ENCODE data around the gene ADAMTS17. TPM values are rescaled to one million over a fixed set of nuclear protein-coding genes. Genes with fewer than 3 reads are reported as not detected.

ADAMTS17 gene
- total RNA-seq, 1 experiment from 2014 or later, result 1.8 TPM

GRCh38 chr15:100332231-100332630, 9.5 kb downstream of the ADAMTS17 start:
- Mint-ChIP-seq H3K27ac (no peak overlapping the region), H3K36me3 (no peaks in the 10 kb centered on the region), H3K4me3 (no peak overlapping the region), H3K9me3 (no peaks in the 10 kb centered on the region), H3K4me1 (peaks cover 18% of the 10 kb centered on the region), H3K27me3 (ENCODE audit: low read depth) (no peaks in the 10 kb centered on the region)
- TF ChIP-seq KAT7 (CRISPR knock-in tag; IDR thresholded peaks at IDR 0.05; ENCODE audit: borderline replicate concordance) (no peak), TCF7 (CRISPR knock-in tag; IDR thresholded peaks at IDR 0.05; ENCODE audit: low read depth) (no peak), ZNF138 (CRISPR knock-in tag; conservative IDR thresholded peaks at IDR 0.05) (no peak), NFYB (CRISPR knock-in tag; conservative IDR thresholded peaks at IDR 0.05; ENCODE audit: low read depth) (no peak)
- DNase-seq (ENCODE audit: low spot score) (no peak), ATAC-seq (no peak)
- CTCF ChIA-PET, result interaction anchor here (1.3 kb wide), 1 partner anchor 10 kb away, joined by 4 read pairs; no protein-coding TSS in a partner anchor
- POLR2A ChIA-PET, result no interaction called here

GRCh38 chr15:100330629-100331215, 11.1 kb downstream of the ADAMTS17 start:
- POLR2A ChIA-PET, result no interaction called here
- Mint-ChIP-seq H3K27ac (no peak overlapping the region), H3K9me3 (no peaks in the 10 kb centered on the region), H3K27me3 (ENCODE audit: low read depth) (no peaks in the 10 kb centered on the region), H3K36me3 (no peaks in the 10 kb centered on the region), H3K4me1 (peaks cover 15% of the 10 kb centered on the region), H3K4me3 (no peak overlapping the region)
- TF ChIP-seq RORB (CRISPR knock-in tag; IDR thresholded peaks at IDR 0.05) (no peak), HMGXB4 (CRISPR knock-in tag; IDR thresholded peaks at IDR 0.05) (no peak), IRF2 (CRISPR knock-in tag; IDR thresholded peaks at IDR 0.05; ENCODE audit: borderline replicate concordance, low read depth) (no peak)
- DNase-seq (ENCODE audit: low spot score) (no peak), ATAC-seq (no peak)
- CTCF ChIA-PET, result interaction anchor here (0.5 to 1.7 kb wide), 3 partner anchors 8 to 302 kb away, joined by 3 to 11 read pairs (median 3); no protein-coding TSS in a partner anchor

GRCh38 chr15:100330221-100330620, 11.6 kb downstream of the ADAMTS17 start:
- Mint-ChIP-seq H3K9me3 (0 out of 2 replicates have a peak, but pooled peaks cover 3% of the 10 kb centered on the region), H3K36me3 (no peaks in the 10 kb centered on the region), H3K4me3 (no peak overlapping the region), H3K27ac (no peak overlapping the region), H3K4me1 (peaks cover 12% of the 10 kb centered on the region), H3K27me3 (ENCODE audit: low read depth) (no peaks in the 10 kb centered on the region)
- ATAC-seq (no peak), DNase-seq (ENCODE audit: low spot score) (no peak)
- ChIA-PET POLR2A (no interaction called here), CTCF (interaction anchor here (1.2 to 1.7 kb wide), 2 partner anchors 9 to 12 kb away, joined by 3 to 11 read pairs; no protein-coding TSS in a partner anchor)
- TF ChIP-seq GABPB1 (CRISPR knock-in tag; IDR thresholded peaks at IDR 0.05) (no peak), ZNF232 (CRISPR knock-in tag; IDR thresholded peaks at IDR 0.05) (no peak), ATF2 (CRISPR knock-in tag; IDR thresholded peaks at IDR 0.05; ENCODE audit: borderline replicate concordance, low read depth) (no peak), MXD4 (CRISPR knock-in tag; IDR thresholded peaks at IDR 0.05; ENCODE audit: borderline replicate concordance) (no peak), FOXP1 (CRISPR knock-in tag; IDR thresholded peaks at IDR 0.05; ENCODE audit: borderline replicate concordance) (no peak), GTF2I (CRISPR knock-in tag; conservative IDR thresholded peaks at IDR 0.05) (no peak), E2F5 (CRISPR knock-in tag; IDR thresholded peaks at IDR 0.05) (no peak), NFE2L1 (CRISPR knock-in tag; IDR thresholded peaks at IDR 0.05) (no peak), SMAD3 (CRISPR knock-in tag; IDR thresholded peaks at IDR 0.05; ENCODE audit: borderline replicate concordance) (no peak), ZSCAN18 (CRISPR knock-in tag; IDR thresholded peaks at IDR 0.05) (no peak), NR1H2 (CRISPR knock-in tag; IDR thresholded peaks at IDR 0.05) (no peak), USF1 (CRISPR knock-in tag; IDR thresholded peaks at IDR 0.05) (no peak), ZNF512 (CRISPR knock-in tag; IDR thresholded peaks at IDR 0.05; ENCODE audit: borderline replicate concordance) (no peak)
